NCI-H526 treated with DMSO at 0.1 percent for 48 hours (cell line): ENCODE data around the gene KIF26B.
A peak's percentile ranks its signal among the peaks of the same experiment; 100 is the strongest.

Experiments used
- DNase-seq: peaks from one replicate; lab custom pipeline; 2025; lab: John Stamatoyannopoulos, UW

Gene KIF26B

DNA sequence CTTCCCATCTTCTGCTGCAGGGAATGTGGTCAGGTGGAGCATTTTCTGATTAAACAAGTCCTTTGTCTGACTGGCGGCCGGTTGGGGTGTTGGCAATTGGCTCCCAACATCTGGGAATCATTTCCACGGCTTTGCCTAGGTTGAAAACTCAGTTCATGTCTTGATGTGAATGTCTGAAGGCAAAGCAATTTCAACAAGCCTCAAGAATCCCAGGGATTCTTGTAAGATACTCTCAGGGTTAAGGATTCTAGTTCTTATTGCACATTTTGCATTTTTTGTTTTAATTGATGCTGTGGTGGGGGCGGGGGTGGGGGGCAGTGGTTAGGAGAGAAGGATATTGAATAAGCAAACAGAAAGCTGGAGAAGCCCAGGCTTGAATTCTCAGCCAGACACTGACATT lies 273.9 kb downstream of the KIF26B start:
- no peak for DNase-seq

DNA sequence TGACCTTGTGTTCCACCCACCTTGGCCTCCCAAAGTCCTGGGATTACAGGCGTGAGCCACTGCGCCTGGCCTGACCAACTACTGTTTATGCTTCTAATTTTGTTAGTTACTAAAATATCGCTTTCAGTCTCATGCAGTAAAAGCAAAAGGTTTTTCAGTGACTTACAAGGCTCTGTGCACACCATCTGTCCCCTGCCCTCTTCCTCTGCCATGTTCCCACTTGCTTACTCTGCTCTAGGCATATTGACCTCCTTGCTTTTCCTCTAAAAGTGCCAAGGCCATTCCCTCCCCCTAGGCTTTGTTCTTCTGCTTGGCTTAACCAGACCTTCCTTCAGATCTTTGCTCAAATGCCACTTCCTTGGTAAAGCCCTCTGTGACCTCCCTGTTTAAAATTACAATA lies 276.9 kb downstream of the KIF26B start:
- no peak for DNase-seq

DNA sequence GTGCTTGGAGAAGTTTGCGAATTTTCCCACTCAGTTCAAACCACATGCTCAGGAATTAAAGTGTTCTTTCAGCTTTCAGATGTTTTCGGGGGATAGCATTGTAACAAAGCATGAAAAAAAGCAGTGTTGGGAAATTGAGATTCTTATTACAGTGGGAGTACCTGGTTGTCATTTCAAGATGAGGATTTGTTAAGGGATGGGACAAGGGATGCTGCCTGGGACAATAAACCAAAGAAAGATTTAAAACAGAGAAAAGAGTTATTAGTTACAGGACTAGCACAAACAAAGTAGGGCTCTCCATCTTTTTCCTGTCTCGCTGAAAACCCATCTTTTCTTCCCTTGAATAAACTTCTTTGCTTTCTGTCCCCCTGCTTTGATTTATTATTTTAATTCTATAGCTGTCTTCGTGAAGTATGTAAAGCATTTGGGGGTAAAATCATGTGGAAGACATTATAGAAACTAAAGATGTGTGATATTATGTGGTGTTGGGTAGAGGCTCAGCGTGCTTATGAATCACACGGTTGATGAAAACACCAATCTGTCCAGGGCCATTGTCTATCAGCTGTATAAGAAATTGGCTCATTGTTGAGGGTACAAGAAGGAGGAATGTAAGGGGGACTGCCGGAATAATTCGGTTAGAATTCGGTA lies 277.6 kb downstream of the KIF26B start:
- DNase-seq: no peak

DNA sequence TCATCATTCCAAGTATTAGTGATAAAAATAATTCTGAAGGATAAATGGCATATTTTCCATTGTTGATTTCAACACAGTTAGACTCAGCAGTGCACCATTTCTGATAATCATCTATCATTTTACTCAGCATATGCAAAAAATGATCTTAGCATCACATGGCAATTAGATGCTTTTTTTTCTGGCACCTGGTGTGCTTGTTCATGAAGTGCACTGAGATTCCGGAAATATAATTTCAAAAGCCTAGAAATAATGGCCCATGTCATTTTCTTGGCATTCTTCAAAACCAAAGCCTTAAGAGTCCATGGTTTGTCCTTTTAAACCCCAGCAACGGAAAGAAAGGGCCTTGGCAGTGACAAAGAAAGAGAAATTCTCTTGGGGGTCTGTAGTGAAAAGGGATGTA lies 278.8 kb downstream of the KIF26B start:
- DNase-seq: no peak

DNA sequence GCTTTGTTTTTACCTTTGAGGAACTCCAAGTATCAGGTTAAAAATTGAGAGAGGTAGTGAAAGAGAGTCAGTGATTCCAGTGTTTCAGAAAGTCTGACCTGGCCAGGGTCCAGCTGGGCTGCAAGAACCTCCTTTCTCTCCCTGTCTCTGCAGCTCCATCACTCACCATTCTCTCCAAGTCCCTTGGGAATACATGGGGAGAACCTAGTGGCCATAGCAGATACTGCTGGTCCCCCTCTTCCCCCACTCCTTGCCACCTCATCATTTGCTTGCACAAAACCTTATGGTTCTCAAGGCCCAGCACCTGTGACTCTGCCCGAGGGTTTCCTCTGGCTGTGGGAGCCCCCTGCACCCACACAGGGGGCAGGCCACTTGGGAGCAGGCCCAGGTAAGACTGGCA lies 279.5 kb downstream of the KIF26B start:
- DNase-seq: no peak

DNA sequence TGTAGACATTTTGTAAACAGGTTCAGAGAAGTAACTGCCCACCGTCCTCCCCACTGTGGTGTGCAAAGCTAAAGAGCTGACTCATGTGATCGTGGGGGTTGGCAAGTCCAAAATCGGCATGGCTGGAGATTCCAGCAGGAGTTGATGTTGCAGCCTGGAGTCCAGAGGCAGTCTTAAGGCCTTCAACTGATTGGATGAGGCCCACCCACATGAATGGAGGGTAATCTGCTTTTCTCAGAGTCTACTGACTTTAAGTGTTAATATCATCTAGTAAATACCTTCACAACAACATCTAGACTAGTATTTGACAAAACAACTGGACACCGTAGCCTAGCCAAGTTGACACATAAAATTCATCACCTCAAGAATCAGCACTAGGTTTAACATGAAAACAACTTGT lies 281.6 kb downstream of the KIF26B start:
- no peak for DNase-seq

DNA sequence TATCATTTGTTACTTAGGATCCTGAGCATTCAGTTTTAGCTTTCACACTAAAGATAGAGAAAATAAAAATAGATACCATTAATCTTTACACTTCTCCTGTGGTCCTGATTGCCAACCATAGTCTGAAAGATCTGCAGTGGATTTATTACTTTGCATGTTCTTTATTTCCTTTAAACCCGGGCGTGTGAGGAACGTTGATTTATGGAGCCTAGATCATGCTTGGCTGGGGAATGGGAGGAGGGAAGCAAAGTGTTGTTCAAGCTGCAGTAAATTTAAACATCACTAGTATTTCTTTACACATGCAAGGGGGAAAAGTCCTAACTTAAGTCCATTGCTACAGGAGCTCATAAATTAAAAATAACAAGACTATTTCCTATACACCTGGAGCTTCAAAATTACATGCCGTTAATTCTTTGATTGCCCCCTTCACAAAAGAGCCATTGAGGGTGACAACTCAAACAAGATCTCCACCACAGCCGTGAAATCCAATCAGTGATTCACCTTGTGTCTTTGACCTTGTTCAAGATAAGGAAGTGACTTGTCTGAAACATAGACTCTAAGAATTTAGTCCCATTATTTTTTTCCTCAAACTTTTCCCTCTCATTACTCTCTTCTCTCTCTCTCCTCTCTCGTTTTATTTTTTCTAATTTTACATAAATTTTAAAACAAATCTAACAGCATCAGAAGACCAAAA lies 282.7 kb downstream of the KIF26B start:
- no peak for DNase-seq

DNA sequence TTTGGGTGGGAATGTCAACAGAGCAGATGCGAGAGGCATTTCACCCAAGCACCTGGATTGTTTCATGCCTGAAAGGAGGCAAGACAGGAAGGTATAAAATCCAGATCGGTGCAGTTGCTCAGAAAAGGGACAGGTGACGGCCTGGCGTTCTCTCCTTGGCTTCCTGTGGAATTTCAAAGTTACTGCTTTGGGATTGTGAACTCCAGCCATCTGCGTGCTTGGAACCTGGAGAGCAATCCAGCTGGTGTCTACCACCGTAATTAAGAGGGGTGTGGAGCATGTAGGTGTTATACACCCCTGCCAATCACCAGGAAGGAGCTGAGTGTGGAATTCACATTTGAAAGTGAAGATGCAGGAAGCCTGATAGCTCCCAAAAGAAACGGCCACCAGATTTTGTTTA lies 286.1 kb downstream of the KIF26B start:
- DNase-seq: no peak

DNA sequence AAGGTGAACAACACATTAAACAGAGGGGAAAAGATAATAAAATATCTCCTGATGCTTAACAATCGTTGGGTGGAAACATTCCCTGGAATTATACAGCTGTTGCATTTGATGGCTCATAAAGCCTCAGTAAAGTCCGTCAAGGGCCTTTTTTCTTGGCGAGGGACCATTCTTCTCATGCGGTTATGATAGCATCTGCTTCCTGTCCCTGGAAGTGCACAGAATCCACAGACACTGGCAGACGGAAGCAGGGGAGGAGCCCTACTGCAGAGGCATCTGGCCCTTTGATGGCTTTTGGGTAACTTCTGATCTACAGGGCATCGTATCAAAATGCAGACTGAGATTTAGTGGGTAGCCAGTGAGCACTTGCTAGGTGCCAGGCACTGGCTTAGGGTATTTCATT lies 286.9 kb downstream of the KIF26B start:
- DNase-seq: no peak

DNA sequence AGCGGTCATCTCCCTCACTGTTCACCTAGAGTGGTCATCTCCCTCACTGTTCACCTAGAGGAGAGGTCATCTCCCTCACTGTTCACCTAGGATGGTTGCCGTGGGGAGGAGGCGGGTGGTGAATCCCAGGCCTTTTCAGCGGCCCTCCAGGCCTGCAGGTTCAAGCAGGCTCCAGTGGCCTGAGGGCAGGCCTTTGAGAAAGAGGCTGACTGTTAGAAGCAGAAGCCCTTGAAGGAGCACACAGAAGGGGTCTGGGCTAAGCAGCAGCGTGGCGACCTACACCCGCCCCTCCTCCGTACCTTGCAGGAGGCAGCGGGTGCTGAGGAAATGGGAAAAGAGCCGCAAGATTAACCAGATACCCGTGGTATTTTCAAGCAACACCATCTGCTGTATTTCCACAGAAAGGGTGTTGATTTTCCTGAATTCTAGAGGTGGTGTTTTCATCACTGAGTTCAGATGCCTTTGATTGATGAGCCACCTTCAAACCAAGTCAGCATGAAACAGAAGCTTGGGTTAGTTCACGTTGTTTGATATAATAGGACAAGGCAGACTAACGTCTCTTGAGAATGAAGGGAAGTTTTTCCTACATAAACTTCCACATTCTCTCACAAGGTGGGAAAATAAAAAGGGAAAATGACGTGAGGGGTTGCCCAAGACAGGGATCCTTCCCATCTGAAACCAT lies 289.5 kb downstream of the KIF26B start:
- no peak for DNase-seq

DNA sequence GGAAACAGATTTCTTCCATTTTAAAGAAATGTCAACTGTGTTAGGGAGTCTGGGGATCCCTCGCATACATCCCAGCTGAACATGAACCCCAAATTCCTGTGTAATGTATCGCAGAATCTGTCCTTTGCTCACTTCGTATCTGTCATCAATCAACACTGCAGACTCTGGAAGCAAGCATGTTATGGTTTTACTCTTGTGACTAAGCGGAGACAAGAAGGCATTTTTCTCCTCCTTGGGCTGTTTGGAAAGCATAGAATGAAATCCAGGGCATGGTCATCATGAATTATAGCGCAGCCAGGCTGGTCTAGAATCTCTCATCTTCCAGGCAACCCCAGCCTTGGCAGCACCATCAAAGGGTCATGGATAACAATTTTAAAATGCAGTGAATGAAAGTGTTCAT lies 290.2 kb downstream of the KIF26B start:
- DNase-seq: no peak

DNA sequence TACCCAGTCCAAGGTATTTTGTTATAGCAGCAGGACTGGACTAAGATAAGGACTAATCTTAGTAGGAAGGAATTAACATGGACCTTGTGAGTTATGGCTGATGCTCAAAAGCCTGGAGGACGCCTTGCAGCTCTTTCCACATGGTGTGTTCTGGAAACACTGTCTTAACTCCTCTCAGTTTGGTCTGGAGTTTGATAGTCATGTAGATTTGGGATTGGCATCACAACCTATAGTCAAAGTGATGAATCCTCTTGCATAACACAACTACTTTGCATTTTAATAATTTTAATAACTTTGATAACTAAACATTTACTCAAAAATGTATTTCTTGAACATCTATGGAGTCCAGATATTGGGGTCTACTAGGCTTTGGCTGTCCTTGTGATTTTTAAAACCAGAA lies 293.7 kb downstream of the KIF26B start:
- DNase-seq: no peak

DNA sequence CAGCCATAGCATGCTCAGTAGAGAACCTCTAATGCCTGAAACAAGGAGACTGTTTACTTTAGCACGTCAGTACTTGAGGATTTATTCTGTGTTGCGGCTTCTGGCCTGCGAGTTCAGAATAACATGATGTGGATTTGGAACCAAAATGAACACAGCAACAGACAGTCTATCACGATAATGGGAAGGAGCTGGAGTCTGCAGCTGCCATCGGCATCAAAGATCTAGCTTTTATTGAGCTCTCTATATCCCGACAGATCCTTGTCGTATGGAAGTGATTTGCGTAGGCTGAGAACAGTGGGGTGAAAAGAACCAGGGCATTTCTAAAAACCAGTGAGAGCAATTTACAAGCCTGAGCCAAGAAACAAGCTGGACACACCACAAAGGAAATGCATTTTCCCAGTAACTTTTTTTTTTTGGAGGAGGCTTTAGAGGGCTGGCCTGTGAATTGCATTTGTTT lies 294.2 kb downstream of the KIF26B start:
- DNase-seq: peak; percentile 29

DNA sequence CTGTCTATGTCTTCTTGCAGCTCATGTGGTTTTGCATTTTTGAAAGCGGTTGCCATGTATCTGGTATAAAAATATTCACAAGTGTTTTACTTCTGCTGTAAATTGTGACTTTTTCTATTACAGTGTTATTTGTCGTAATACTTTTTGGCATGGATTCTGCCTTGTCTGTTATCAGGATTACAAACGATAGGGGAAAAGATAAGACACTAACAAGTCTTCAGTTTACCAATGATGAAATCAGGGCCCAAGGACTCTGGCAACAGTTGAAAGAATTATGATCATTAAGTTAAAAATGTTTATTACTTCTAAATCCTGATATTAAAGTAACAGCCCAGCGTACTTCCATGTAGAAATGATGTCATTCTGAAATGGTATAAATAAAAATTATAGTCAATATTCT lies 298.8 kb downstream of the KIF26B start:
- DNase-seq: no peak

DNA sequence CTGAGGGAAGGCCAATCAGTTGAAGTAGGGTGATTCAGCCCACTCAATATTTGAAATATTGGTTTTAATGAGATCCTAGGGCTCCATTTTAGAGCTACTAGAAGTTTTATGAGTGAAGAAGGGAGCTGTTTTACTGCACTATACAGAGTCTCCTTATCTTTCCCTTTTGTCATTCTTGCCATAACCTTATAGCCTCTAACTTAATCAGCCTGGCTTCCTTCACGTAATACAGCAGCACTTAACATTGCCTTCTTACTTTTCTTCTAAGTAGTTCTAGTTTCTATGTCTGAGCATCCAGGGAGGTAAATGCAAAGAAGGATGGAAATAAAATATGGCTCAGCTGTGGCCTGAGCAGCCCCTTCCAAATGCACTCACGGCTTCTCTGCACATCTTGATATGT lies 299.3 kb downstream of the KIF26B start:
- no peak for DNase-seq

DNA sequence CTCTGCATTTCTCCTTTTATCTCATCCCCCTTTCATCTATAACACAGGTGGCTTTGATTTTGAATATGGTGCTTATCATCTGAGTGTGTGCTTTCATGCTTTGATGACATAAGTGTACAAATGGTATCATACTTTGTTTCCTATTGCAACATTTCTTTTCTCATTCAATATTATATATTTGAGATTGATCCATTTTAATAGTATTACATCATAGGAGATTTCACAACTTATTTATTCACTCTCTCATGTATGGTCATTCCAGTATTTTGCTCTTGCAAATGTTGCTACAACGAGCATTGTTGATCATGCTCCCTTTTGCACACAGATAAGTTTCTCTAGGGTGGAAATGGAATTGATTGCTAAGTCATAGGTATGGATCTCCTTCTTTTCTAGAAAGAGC lies 302.8 kb downstream of the KIF26B start:
- DNase-seq: no peak

DNA sequence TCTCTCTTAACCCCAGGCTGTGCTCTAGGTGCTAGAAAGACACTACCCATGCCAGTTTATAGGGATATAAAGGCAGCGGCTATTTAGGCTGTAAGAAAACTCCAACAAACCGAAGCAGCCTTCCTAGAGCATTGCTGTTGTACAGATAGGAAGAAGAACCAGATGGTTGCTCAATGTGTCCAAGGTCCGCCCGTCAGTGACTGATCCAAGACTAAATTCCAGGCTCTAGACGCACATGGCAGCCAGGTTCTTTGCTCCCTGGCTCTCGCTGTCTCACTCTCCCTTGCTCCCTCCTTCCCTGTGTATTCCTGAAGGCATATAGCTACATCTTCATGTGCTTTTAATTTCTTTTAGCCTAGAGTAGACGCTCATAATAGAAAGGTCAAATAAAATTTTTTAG lies 303.4 kb downstream of the KIF26B start:
- no peak for DNase-seq

DNA sequence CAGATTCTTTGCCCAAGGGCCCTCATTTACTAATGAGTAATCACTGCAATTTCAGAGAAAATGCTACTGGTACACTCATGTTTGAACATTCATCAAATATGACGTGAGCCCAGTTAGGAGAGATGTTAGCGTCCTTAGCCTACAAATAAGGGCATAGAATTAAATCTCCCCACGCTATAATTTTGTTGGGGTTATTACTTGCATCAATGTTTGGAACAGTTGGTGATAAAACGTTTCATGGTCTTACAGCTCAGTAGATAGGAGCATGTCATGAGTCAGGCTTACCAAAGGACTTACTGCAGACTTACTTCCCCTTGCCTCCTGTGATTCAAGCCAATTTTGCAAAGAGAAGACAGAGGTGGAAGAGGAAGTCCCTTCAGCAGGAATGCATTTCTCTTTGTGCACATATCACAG lies 304.0 kb downstream of the KIF26B start:
- DNase-seq: no peak

DNA sequence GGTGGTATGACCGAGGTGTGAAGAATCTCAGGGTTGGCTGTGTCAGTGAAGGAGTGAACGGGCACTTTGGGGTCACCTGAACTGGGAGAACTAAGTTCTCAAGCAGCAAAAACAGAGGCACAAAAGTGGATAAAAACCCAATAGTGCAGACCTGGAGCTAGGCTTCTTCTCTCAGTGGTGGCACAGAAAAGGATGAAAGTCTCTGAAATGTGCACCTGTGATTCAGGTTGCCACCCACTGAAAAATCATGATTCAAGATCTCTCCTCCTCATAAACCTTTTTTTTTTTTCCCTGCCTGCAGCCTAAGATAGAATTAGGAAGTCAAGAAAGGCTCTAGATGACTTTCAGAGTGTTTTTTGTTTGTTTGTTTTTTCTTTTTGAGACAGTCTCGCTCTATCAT lies 304.8 kb downstream of the KIF26B start:
- no peak for DNase-seq

DNA sequence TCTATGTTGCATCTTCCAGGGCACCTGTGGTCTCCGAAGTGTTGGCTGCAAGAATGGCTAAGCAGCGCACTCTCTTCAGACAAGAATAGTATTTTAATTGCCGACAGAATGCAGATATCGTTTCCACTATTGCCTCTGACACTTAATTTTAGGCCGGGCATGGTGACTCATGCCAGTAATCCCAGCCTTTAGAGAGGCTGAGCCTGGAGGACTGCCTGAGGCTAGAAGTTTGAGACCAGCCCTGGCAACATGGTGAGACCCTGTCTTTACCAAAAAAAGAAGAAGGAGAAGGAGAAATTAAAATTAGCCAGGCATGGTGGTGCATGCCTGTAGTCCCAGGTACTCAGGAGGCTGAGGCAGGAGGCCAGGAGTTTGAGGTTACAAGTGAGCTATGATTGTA lies 306.9 kb downstream of the KIF26B start:
- DNase-seq: no peak

DNA sequence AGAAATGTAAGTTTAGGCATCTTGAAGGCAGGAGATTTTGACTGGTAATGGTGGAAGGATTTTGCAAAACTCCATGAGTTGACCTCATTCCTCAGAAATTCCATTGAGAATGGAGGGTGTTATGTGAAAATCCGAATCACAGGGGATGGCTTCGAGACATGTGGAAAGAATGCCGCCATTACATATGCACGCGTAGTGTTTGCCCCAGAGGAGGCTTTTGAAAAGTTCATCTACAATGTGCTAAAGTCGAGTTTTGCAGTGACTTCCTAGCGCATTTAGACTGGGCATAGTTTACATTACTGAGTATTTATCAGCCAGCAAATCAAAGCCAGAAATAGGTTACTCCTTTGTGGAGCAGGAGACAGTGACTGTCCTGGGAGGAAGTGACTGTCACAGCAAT lies 307.4 kb downstream of the KIF26B start:
- no peak for DNase-seq

DNA sequence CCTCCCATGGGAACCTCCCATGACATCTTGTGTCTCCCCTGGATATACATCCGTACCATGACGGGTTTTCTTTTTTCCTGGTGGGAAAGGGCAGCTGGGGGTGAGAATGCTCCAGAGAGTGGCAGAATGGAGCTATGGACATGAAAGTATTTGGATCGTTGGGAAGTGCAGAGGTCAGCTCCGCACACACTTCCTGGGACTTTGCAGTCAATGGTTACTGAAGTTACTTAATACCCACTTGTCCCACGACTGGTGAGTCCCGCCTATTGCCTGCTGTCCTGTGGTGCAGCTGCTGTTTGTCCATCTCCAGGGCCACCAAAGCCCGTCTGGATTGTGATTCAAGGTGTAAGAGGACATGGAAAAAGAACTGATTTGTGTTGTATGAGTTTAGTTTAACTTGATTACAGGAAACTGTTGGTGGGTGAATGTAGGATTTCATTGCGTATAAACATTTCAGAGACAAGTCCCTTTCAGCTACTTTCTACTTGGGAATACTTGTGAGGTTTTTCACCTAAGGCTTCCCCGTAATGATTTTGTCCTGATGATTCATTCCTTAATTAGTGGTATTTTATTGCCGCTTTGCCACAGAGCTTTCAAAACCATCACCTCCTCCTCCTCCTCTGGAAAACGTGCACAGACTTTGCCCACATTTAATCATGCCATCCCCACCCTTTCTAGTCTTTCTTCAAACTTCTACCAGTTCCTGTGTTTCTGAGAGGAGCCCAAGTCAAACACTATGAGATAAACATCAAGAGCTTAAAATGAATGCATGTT lies 308.8 kb downstream of the KIF26B start:
- no peak for DNase-seq

DNA sequence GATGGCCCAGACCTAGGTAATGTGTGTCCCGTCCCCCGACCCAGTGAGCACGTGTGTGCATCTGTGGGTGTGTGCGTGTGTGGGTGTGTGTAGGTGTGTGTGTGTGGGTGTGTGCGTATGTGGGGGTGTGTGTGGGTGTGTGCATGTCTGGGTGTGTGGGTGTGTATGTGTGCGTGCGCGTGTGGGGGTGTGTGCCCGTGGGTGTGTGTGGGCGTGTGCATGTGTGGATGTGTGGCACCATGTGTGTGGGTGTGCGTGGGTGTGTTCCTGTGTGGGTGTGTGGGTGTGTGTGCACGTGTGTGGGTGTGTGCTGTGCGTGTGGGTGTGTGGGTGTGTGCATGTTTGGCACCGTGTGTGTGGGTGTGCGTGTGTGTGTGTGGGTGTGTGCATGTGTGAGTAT lies 309.5 kb downstream of the KIF26B start:
- DNase-seq: no peak
